ENCODE data around the gene NOL8.
A peak's percentile ranks its signal among the peaks of the same experiment; 100 is the strongest.

The NOL8 gene

GRCh38 chr9:92270511-92270910 is 54.6 kb downstream of the NOL8 start:
- no peak for DNase-seq (ENCODE audit: low spot score in 2 of 2)
- H3K9me3 Mint-ChIP-seq, result no peaks in the 10 kb centered on the region
- no peak for ATAC-seq (ENCODE audit: low read depth)
- no peak overlapping the region for H3K27ac Mint-ChIP-seq
- H3K4me3 Mint-ChIP-seq, result no peak overlapping the region
- H3K27me3 Mint-ChIP-seq, result no peaks in the 10 kb centered on the region
- H3K4me1 Mint-ChIP-seq, result peaks cover 2% of the 10 kb centered on the region
- peaks cover 45% of the 10 kb centered on the region for H3K36me3 Mint-ChIP-seq

DNA sequence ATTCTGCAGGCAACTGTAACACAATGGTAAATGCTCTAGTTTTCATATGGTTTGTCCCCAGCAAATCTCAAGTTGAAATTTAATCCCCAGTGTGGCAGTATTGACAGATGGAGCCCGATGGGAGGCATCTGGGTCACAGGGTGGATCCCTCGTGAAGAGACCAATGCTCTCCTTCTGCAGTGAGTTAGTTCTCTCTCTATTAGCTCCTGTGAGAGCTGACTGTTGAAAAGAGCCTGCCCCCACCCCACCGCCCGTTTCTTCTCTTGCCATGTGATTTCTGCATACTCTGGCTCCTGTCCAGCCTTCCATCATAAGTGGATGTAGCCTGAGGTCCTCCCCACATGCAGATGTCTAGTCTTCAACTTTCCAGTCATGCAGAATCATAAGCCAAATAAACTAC is 58.7 kb downstream of the NOL8 start:
- H3K4me1 Mint-ChIP-seq, result peaks cover 2% of the 10 kb centered on the region
- no peaks in the 10 kb centered on the region for H3K9me3 Mint-ChIP-seq
- no peak overlapping the region for H3K4me3 Mint-ChIP-seq
- no peaks in the 10 kb centered on the region for H3K27me3 Mint-ChIP-seq
- H3K36me3 Mint-ChIP-seq, result peaks cover 47% of the 10 kb centered on the region
- ATAC-seq (ENCODE audit: low read depth) (no peak), DNase-seq (ENCODE audit: low spot score in 2 of 2) (no peak)
- no peak overlapping the region for H3K27ac Mint-ChIP-seq

- Mint-ChIP-seq H3K9me3 (no peaks in the 10 kb centered on the region), H3K36me3 (peaks cover 45% of the 10 kb centered on the region), H3K4me3 (no peak overlapping the region), H3K27ac (no peak overlapping the region), H3K4me1 (peaks cover 2% of the 10 kb centered on the region), H3K27me3 (no peaks in the 10 kb centered on the region)
- DNase-seq (ENCODE audit: low spot score in 2 of 2) (no peak), ATAC-seq (ENCODE audit: low read depth) (no peak)
Observed at GRCh38 chr9:92265154-92265553, 60.0 kb downstream of the NOL8 start.

GRCh38 chr9:92263131-92263530 is 62.0 kb downstream of the NOL8 start:
- H3K27me3 Mint-ChIP-seq, result no peaks in the 10 kb centered on the region
- H3K9me3 Mint-ChIP-seq, result no peaks in the 10 kb centered on the region
- no peaks in the 10 kb centered on the region for H3K4me1 Mint-ChIP-seq
- no peak overlapping the region for H3K4me3 Mint-ChIP-seq
- peaks cover 50% of the 10 kb centered on the region for H3K36me3 Mint-ChIP-seq
- ATAC-seq (ENCODE audit: low read depth) (no peak), DNase-seq (ENCODE audit: low spot score in 2 of 2) (no peak)
- H3K27ac Mint-ChIP-seq, result peak overlapping the region; percentile 25

GRCh38 chr9:92257327-92257726 is 67.8 kb downstream of the NOL8 start:
- no peak overlapping the region for H3K4me3 Mint-ChIP-seq
- H3K36me3 Mint-ChIP-seq, result peaks cover 41% of the 10 kb centered on the region
- no peaks in the 10 kb centered on the region for H3K27me3 Mint-ChIP-seq
- H3K4me1 Mint-ChIP-seq, result no peaks in the 10 kb centered on the region
- no peak overlapping the region for H3K27ac Mint-ChIP-seq
- DNase-seq (ENCODE audit: low spot score in 2 of 2), result no peak
- H3K9me3 Mint-ChIP-seq, result no peaks in the 10 kb centered on the region
- ATAC-seq (ENCODE audit: low read depth), result no peak

DNA sequence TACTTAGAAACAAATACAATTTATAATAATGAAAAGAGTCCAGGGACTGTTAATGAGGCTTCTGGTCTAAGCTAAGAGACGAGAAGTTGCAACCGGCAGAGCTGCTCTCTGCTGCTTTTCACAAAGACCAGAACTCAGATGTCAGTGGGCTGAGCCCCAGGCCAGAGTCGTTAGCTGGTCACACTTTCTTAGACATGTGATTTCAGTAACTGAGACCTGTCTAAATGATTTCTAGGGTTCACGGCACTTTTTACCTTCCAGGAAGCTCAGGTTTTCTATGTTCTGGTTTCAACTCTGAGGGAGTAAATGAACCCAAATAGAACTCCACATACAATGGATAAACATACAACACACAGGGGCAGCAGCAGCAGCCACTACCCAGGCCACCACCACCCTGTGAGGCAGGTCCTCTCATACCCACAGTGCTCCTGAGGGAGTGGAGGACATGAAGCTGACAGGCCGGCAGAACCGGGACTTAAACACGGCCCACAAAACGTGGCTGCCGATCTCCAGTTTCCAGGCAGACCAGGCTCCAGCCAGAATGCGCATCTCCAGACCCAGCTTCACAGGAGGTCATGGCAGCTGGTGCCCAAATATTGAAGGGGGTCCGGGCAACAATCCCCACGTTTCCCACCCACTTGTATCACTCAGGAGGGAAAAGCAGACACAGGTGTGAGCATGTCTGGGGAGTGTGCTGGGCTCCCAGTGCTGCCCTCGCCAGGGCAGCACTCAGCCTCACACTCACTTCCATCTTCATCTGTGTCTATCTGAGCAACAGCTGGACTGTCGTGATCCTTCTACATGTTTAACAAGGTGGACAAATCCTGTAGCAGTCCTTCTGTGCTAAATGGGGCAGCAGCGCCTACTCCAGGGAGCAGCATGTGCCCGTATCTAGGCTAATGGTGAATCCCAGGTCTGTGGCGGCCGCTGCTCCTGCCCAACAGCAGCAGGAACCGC is 70.5 kb downstream of the NOL8 start:
- Mint-ChIP-seq H3K27ac (no peak overlapping the region), H3K9me3 (no peaks in the 10 kb centered on the region), H3K36me3 (peaks cover 37% of the 10 kb centered on the region), H3K4me3 (no peak overlapping the region), H3K4me1 (no peaks in the 10 kb centered on the region), H3K27me3 (no peaks in the 10 kb centered on the region)
- ATAC-seq (ENCODE audit: low read depth) (no peak), DNase-seq (ENCODE audit: low spot score in 2 of 2) (no peak)

DNA sequence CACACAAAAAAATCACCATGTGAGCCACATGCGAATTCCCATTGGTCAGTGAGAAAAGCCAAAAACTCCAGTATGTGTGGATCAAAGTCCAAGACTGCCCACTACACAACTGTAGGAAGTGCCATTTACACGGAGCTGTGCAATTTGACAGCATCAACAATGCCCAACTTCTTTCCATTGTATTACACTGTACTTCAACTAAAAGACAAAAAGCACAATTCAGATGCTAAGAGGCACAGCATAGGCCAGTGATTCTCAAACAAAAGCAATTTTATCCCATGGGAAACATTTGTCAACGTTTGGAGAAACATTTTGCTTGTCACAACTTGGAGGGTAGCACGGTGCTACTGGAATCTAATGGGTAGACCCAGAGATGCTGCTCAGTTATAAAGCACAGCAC is 71.5 kb downstream of the NOL8 start:
- DNase-seq (ENCODE audit: low spot score in 2 of 2) (no peak), ATAC-seq (ENCODE audit: low read depth) (no peak)
- Mint-ChIP-seq H3K36me3 (peaks cover 35% of the 10 kb centered on the region), H3K9me3 (no peaks in the 10 kb centered on the region), H3K27me3 (no peaks in the 10 kb centered on the region), H3K27ac (no peak overlapping the region), H3K4me3 (no peak overlapping the region), H3K4me1 (no peaks in the 10 kb centered on the region)

DNA sequence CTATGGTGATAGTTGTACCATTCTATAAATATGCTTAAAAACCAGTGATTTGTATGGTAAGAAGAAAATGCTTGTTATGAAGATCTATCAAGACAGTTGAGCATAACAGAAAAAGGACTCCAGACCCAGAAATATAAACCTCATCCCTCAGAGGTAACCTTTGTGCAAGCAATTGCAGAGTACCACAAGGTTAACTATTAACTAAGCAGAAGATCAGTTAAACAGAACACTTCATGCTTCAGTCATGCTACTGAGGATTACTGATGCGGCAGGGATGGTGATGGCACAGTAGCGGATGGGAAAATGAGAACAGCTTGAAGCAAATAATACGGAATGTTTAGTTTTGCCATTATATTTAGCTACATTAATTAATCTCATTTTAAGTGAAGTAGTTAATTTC is 77.2 kb downstream of the NOL8 start:
- DNase-seq (ENCODE audit: low spot score in 2 of 2) (no peak), ATAC-seq (ENCODE audit: low read depth) (no peak)
- Mint-ChIP-seq H3K36me3 (peaks cover 52% of the 10 kb centered on the region), H3K4me3 (no peak overlapping the region), H3K4me1 (no peaks in the 10 kb centered on the region), H3K27ac (no peak overlapping the region), H3K9me3 (no peaks in the 10 kb centered on the region), H3K27me3 (no peaks in the 10 kb centered on the region)
